GM12891 (cell line): ENCODE data around the gene DQX1.

Experiments used
- POLR2A ChIP-seq: IDR thresholded peaks from 2 replicates; pipeline ENCODE4 v1.6.1; 2011; ENCODE audit warnings: low read depth, low read length, control low read depth
- POLR2AphosphoS5 ChIP-seq: IDR thresholded peaks from 2 replicates; pipeline ENCODE4 v1.6.1; 2011; ENCODE audit warnings: low read depth, low read length, control low read depth
- SPI1 ChIP-seq: IDR thresholded peaks from 2 replicates; pipeline ENCODE4 v1.6.1; 2011; ENCODE audit warnings: low read depth, low read length, control low read depth
- TAF1 ChIP-seq: IDR thresholded peaks from 2 replicates; pipeline ENCODE4 v1.6.1; 2011; ENCODE audit warnings: low read depth, low read length, control low read depth

- TF ChIP-seq POLR2A (no peak), TAF1 (no peak), POLR2AphosphoS5 (no peak), SPI1 (no peak)
These were observed 15.8 kb downstream of the DQX1 start for GRCh38 chr2:74510272-74510671.
